ENCODE data around the gene TRIM40. TPM values are rescaled to one million over a fixed set of nuclear protein-coding genes. Genes with fewer than 3 reads are reported as not detected.

Gene TRIM40
- total and polyA plus RNA-seq, 2 of the 13 experiments (the other 11 are each of a cell fraction or from before 2014, with no cell fraction given), result 0.58 TPM; not detected in 1

GRCh38 chr6:30102970-30103871 is 32.7 kb upstream of the TRIM40 start (continued):
- peak; percentile 91; the same call in 1 of the 2 replicates for TF ChIP-seq MTERF4 (CRISPR knock-in tag; IDR thresholded peaks at IDR 0.05)
- TF ChIP-seq HDAC6 (IDR thresholded peaks at IDR 0.05; ENCODE audit: low read depth, low read length), result no peak
- peak; percentile 64; the same call in 1 of the 3 replicates for TF ChIP-seq MXI1 (IDR thresholded peaks at IDR 0.05; ENCODE audit: borderline replicate concordance, low read depth, low read length)
- no peak for TF ChIP-seq U2AF1 (optimal IDR thresholded peaks at IDR 0.05; ENCODE audit: low read depth, low read length)
- no peak for TF ChIP-seq TCF12 (IDR thresholded peaks at IDR 0.05)
- no peak for TF ChIP-seq TCF12 (CRISPR knock-in tag; IDR thresholded peaks at IDR 0.05)
- TF ChIP-seq TEAD3 (CRISPR knock-in tag; optimal IDR thresholded peaks at IDR 0.05; ENCODE audit: borderline replicate concordance), result peak; percentile 42
- no peak for TF ChIP-seq ZNF414 (CRISPR knock-in tag; IDR thresholded peaks at IDR 0.05)
- peak; percentile 66; the same call in 1 of the 2 replicates for TF ChIP-seq HDAC2 (CRISPR knock-in tag; IDR thresholded peaks at IDR 0.05)
- no peak for TF ChIP-seq ZNF704 (CRISPR knock-in tag; IDR thresholded peaks at IDR 0.05; ENCODE audit: borderline replicate concordance)
- no peak for TF ChIP-seq TP53 (CRISPR knock-in tag; conservative IDR thresholded peaks at IDR 0.05)
- peak; percentile 56 for TF ChIP-seq THAP9 (CRISPR knock-in tag; IDR thresholded peaks at IDR 0.05; ENCODE audit: borderline replicate concordance)
- no peak; a peak in 1 of 4 replicates for TF ChIP-seq EP300 (IDR thresholded peaks at IDR 0.05; ENCODE audit: low read depth in 2 of 2, low read length in 2 of 2)
- TF ChIP-seq EP300 (CRISPR knock-in tag; IDR thresholded peaks at IDR 0.05; ENCODE audit: borderline replicate concordance), result no peak
- TF ChIP-seq ZNF326 (CRISPR knock-in tag; IDR thresholded peaks at IDR 0.05; ENCODE audit: borderline replicate concordance), result no peak
- TF ChIP-seq ZNF614 (CRISPR knock-in tag; IDR thresholded peaks at IDR 0.05; ENCODE audit: borderline replicate concordance), result peak; percentile 65; the same call in 1 of the 2 replicates
- TF ChIP-seq TEAD2 (CRISPR knock-in tag; IDR thresholded peaks at IDR 0.05), result no peak
- TF ChIP-seq SMC3 (IDR thresholded peaks at IDR 0.05; ENCODE audit: low read length), result peak; percentile 97
- TF ChIP-seq ZNF451 (CRISPR knock-in tag; IDR thresholded peaks at IDR 0.05), result no peak
- TF ChIP-seq IKZF1 (IDR thresholded peaks at IDR 0.05), result no peak
- TF ChIP-seq HDAC1 (CRISPR knock-in tag; IDR thresholded peaks at IDR 0.05), result peak; percentile 39
- TF ChIP-seq ETV6 (CRISPR knock-in tag; conservative IDR thresholded peaks at IDR 0.05), result 0 out of 2 replicates have a peak, but pooled peaks have one; percentile 61
- 0 out of 2 replicates have a peak, but pooled peaks have one; percentile 24 for TF ChIP-seq ZNF766 (CRISPR knock-in tag; IDR thresholded peaks at IDR 0.05; ENCODE audit: borderline replicate concordance)
- no peak for TF ChIP-seq AGO1 (IDR thresholded peaks at IDR 0.05; ENCODE audit: low read depth, low read length, poor library complexity, severe bottlenecking)
- peak; percentile 87; the same call in 1 of the 2 replicates for TF ChIP-seq ZNF709 (CRISPR knock-in tag; IDR thresholded peaks at IDR 0.05)

Data from HepG2 (cell line).